Fibroblast of the aortic adventitia (primary cell): ENCODE data around the gene CHST4. TPM values are rescaled to one million over a fixed set of nuclear protein-coding genes. Genes with fewer than 3 reads are reported as not detected.

ENCODE experiments used
- DNase-seq: peaks from one replicate; pipeline ENCODE4 v3.0.0-alpha.2; 2010; ENCODE audit warnings: low read depth
- H3K4me3 ChIP-seq: 2 replicates; pipeline ENCODE4 v1.5.1; 2011; ENCODE audit warnings: low read depth, mild to moderate bottlenecking, control low read depth, low read length, moderate library complexity
- CTCF ChIP-seq: IDR thresholded peaks from 2 replicates; pipeline ENCODE4 v1.5.1; 2011; ENCODE audit warnings: mild to moderate bottlenecking, low read length, control low read depth, inconsistent platforms; ENCODE audit not compliant: insufficient read depth
- total RNA-seq: library from RNA; depleted of rRNA; stranded (reverse); fragments of >200 nt; gene quantifications from 2 replicates; pipeline ENCODE4 v1.2.3, GENCODE V29; 2012; ENCODE audit warnings: low replicate concordance

CHST4 gene
- total RNA-seq, 1 donor = not detected

GRCh38 chr16:71536752-71537499 lies 10.7 kb downstream of the CHST4 start:
- H3K4me3 ChIP-seq = no peak overlapping the region
- TF ChIP-seq CTCF = no peak
- no peak for DNase-seq

GRCh38 chr16:71537643-71538042 lies 11.4 kb downstream of the CHST4 start:
- DNase-seq = peak; percentile 37
- H3K4me3 ChIP-seq = no peak overlapping the region
- TF ChIP-seq CTCF = peak; percentile 59

- DNase-seq = peak; percentile 6
- H3K4me3 ChIP-seq = no peak overlapping the region
- peak; percentile 42 for TF ChIP-seq CTCF
These were observed 16.2 kb downstream of the CHST4 start for GRCh38 chr16:71542377-71542776.

GRCh38 chr16:71547168-71547567 lies 20.9 kb downstream of the CHST4 start:
- DNase-seq = no peak
- H3K4me3 ChIP-seq = no peak overlapping the region
- TF ChIP-seq CTCF = no peak

GRCh38 chr16:71552698-71553503 lies 26.7 kb downstream of the CHST4 start:
- TF ChIP-seq CTCF = no peak
- no peak overlapping the region for H3K4me3 ChIP-seq
- no peak for DNase-seq

- H3K4me3 ChIP-seq = no peak overlapping the region
- DNase-seq = no peak
- TF ChIP-seq CTCF = no peak
These were observed 29.1 kb downstream of the CHST4 start for GRCh38 chr16:71555230-71555891.
